GM18499 (cell line): ENCODE measurements around the gene PPP2R3A.

Source experiments
- ATAC-seq: cut with Tn5 transposase; IDR thresholded peaks from one replicate; pipeline ENCODE4 v1.9.1; 2021; ENCODE audit warnings: moderate number of reproducible peaks; ENCODE audit not compliant: insufficient read depth, unreplicated experiment

Gene PPP2R3A

DNA sequence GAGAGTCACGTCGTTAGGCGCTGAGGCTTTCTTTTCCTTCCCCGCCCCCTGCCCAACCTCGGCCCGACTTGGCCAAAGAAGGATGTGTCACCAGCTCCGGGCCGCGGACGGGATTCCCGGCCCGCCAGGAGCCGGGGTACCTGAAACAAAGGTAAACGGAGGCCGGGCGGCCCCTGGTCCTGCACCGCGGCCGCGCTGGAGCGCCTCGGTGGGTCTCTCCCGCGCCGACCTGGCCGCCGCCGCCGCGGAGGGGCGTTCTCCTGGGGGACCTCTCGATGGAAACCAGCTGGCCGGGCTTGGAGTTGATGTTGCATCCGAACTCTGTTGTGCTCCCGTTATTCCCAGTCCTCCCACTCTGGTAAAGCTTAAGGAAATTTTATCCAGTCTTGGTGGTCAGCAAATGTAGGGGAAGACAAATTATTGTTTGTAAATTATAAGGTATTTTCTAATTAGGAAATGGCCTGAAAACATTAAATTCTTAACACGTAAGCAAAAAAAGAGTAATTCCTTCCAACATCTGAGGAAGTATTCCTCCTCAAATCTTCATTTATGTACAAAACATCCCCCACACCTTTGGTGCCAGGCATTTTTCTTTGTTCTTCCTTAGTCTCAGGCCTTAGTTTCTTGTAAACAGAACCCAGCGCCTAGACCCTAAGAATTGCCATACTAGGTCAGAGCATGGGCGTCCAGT is 888 bp downstream of the PPP2R3A start:
- no peak for ATAC-seq

DNA sequence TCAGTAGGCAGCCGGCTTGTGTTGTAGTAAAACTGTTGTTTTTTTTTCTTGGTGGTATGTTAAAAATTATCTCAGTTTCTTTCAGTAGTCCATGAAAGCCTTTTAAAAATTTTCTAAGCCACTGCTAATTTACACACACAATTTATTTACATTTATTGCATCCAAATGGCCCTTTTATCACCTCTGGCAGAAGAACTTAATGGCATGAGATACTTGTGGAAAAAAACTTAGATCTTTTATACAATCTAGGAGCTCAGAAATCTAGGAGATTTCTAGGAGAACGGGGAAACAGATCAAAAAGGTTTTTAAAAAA is 1.4 kb downstream of the PPP2R3A start:
- ATAC-seq, result no peak

- no peak for ATAC-seq
These were observed 2.3 kb downstream of the PPP2R3A start for GRCh38 chr3:135967867-135968266.

GRCh38 chr3:135970506-135971116 is 5.1 kb downstream of the PPP2R3A start:
- ATAC-seq, result no peak

DNA sequence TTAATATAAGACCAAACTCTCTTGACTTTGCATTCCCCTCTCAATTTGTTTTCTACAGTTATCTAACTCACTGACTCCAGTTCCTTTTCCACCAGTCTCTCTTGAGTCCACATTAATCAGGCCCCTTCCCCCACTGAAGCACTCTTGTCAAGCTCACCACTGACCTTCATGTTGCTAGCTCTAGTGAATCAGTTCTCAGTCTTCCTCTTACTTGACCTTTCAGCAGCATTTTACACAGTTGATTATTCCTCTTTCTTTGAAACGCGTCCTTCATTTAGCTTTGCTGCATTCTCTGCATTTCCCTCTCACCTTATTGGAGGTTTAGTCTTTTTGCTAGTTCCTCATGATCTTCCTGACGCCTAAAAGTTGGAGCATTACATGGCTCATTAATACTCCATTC is 8.3 kb downstream of the PPP2R3A start:
- no peak for ATAC-seq

- ATAC-seq, result no peak
These were observed 9.5 kb downstream of the PPP2R3A start for GRCh38 chr3:135975053-135975452.

DNA sequence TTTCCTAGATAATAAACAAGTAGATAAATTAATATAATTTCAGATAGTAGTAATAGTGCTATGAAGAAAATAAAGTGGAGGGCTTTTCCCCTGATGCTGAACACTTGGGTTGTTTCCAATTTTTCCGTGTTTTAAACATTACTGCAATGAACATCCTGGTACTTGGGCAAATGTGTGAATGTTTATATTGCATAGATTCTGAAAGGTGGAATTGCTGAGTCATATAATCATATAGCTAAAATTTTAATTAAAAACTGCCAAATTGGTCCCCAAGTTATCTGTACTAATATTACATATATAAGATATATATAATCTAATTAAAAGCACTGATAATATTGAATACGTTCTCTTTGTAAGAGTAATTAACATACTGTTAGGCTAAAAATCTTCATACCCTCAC is 10.0 kb downstream of the PPP2R3A start:
- no peak for ATAC-seq

DNA sequence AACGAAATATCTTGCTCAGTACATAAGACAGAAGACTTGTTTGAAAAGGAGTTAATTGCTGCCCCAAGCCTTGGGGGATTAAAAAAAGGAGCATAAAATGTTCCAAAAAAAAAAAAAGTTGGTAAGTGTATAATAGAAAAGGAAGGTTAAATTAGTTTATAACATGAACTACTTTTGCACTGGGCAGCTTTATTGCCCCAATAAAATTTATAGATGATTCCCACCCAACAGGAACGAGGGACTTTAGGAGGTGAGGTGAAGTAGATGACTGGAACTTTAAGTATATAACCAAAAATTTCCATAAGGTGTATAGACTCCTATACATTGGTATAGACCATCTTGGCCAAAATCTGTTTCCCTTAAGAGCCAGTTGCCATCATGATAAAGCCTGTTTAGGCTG is 14.8 kb downstream of the PPP2R3A start:
- ATAC-seq, result no peak

GRCh38 chr3:135981701-135982403 is 16.3 kb downstream of the PPP2R3A start:
- ATAC-seq, result no peak

DNA sequence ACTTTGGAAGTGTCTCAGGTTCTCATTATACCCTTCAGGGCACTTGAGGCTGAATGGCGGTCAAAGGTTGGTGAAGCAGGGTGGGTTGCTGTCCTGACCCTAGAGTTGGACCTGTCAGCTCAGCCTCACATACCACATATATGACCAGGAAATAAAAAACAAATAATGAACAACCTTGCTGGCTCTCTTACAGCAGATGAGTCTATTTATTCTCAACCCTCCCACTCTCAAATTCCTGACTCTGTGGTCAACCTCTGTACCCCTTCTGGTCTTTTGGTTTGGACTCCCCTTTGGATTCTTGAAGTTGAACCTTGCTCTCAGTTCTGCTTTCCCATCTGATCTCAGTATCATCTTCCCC is 16.9 kb downstream of the PPP2R3A start:
- no peak for ATAC-seq

GRCh38 chr3:135982922-135983581 is 17.5 kb downstream of the PPP2R3A start:
- ATAC-seq, result no peak

DNA sequence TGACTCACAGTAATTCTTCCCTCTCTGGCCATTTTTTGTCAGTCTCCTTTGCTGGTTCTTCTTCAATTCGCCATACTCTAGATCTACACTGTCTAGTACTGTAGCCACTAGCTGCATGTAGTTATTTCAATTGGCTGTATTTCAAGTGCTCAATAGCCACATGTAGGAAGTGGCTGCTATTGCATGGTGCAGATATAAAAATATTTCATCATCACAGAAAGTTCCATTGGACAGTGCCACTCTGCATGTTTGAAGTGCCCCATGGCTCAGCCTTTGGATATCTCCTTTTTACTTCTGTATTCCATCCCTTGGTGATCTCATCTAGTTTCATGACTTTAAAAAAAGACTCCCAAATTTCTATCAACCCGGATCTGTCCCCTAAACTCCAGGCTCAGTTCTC is 22.1 kb downstream of the PPP2R3A start:
- no peak for ATAC-seq

GRCh38 chr3:135989242-135989641 is 23.7 kb downstream of the PPP2R3A start:
- no peak for ATAC-seq

- ATAC-seq, result no peak
These were observed 25.4 kb downstream of the PPP2R3A start for GRCh38 chr3:135990903-135991302.

GRCh38 chr3:135991621-135992020 is 26.1 kb downstream of the PPP2R3A start:
- ATAC-seq, result no peak

DNA sequence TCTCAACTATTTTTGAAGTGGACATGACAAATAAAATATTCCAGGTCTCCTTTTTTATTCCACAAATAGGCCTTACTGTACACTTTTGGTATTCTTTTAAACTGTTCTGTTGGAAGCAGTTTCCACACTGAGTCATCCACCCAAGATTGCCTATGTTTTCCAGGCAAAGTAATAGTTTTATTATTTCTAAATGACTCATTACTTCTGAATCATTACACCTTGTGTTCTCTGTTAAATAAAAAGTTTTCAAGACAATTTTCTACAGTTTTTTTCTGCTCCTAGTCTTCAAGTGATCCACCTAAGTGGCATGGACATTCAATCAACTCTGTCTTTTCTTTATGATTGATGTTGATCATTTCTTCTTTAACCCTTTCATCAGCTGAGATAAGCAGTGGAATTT is 26.5 kb downstream of the PPP2R3A start:
- ATAC-seq, result no peak

DNA sequence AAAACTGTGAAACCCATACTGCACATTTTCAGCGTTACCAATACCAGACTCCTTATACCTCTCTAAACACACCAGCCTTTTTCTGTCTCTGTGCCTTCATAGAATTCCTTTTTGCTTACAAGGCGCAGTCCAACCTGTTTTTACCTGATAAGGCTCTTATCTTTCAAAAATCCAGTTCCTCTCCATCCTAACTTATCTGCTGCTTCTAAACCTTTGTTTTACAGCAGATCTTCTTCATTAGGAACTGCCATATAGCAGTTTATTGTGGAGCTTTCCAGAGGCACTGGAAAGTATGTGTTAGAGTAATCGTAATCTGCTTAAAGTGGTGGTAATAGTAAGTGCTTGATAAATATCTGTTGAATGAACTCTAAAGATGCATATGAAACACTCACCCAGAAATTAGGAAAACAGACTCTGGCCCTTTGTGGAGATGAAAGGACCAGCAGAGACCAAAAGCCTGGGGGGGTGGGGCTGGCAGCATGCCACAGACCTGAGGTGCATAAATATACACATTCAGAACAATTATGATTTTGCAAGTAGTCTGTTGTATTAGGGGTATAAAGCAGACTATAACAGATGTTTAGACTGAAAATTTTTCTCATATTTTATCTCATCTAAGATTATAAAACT is 29.3 kb downstream of the PPP2R3A start:
- no peak for ATAC-seq

GRCh38 chr3:135995766-135996165 is 30.2 kb downstream of the PPP2R3A start:
- no peak for ATAC-seq

DNA sequence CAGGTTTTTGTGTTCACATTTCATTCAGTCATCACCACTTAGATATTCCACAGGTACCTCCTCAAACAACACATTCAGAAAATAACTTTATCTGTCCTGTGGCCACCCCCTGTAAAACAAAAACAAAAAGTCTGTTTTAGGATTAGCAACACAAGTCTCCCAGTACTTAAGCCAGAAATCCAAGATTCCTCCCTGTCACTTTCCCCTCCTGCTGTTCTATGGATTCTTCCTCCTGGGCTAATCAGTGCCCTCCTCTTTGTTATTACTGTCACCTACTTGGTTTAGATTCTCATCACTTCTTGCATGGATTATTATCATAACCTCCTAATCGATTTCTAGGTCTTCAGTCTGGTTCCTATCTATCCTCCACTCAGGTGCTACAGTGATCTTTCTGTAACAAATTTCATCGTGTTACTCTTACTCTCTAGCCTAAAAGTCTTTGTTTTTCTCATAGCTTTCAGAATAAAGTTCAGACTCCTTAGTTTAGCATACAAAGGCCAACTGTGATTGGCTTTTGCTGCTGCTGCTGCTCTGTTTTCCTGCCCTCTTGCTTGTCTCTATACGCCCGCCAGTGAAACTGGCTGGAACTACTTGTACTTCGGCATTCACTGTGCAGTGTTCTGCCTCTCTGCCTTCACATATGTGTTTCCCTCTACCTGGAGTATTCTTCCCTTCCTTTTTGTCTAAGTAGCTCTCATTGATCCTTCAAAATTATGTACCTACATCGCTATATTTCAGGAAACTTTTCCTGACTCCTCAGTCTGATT is 32.2 kb downstream of the PPP2R3A start:
- ATAC-seq, result no peak

- no peak for ATAC-seq
These were observed 42.7 kb downstream of the PPP2R3A start for GRCh38 chr3:136008221-136008620.
